NCI-H2171 treated with DMSO at 0.1 percent for 48 hours (cell line): ENCODE measurements around the gene UPB1.

ENCODE experiments used
- DNase-seq: peaks from one replicate; lab custom pipeline; 2025; lab: John Stamatoyannopoulos, UW

The UPB1 gene

GRCh38 chr22:24494528-24495364, at the start of gene UPB1:
UPB1 (plus strand) TSS chr22:24495332; CDS start chr22:24495404, 72 bp downstream.
- DNase-seq, result no peak

GRCh38 chr22:24445481-24446259, 49.5 kb upstream of the UPB1 start:
- DNase-seq, result no peak

DNA sequence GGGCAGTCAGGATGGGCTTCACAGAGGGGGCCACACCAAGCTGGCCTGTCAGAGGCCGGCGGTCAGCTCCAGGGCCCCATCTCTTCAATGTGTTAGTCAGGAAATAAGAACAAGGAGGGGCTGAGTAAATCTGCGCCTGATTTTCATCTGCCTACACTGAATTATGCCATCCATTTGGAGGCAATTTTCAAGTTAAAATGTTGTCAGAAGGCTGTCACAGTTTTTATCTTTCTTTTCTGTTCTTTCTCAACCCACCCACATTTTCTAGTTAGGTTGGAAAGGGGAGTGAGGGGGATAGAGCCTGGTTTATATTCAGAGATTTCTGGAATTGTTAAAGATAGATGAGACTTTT, 48.9 kb upstream of the UPB1 start:
- DNase-seq, result no peak

GRCh38 chr22:24450610-24451009, 44.5 kb upstream of the UPB1 start:
- DNase-seq, result peak; percentile 53

- no peak for DNase-seq
Measured at GRCh38 chr22:24451162-24451561, 44.0 kb upstream of the UPB1 start.

DNA sequence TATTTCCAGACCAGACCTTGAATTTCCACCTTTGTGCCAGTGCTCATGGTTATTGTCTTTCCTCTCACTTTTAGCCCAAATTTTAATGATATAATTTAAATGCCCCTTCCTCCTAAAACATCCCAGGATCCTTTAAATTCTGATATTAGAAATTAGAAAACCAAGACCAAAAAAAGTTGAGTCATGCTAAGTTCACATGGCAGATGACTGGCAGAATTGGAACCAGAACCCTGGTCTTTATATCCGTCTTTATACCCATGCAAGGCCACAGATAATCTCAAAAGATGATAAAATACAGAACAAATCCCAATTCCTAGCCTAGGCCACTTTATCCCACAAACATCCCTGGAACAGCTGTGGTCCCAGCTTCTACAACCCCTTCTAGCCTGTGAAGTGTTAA, 41.3 kb upstream of the UPB1 start:
- no peak for DNase-seq

DNA sequence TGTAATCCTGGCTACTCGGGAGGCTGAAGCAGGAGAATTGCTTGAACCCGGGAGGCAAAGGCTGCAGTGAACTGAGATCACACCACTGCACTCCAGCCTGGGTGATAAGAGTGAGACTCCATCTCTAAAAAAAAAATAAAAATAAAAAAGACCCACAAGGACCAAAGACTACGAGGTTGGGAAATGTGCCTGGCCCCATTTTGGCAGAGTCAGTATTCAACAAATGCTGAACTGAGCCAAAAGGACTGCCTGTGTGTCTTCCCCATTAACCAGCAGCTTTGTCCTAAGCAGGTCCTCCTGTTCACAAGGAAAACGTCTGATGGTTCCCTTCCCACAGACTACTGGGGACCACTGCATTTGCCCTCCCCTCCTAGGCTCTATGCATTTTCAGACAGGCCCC, 40.1 kb upstream of the UPB1 start:
- no peak for DNase-seq

DNA sequence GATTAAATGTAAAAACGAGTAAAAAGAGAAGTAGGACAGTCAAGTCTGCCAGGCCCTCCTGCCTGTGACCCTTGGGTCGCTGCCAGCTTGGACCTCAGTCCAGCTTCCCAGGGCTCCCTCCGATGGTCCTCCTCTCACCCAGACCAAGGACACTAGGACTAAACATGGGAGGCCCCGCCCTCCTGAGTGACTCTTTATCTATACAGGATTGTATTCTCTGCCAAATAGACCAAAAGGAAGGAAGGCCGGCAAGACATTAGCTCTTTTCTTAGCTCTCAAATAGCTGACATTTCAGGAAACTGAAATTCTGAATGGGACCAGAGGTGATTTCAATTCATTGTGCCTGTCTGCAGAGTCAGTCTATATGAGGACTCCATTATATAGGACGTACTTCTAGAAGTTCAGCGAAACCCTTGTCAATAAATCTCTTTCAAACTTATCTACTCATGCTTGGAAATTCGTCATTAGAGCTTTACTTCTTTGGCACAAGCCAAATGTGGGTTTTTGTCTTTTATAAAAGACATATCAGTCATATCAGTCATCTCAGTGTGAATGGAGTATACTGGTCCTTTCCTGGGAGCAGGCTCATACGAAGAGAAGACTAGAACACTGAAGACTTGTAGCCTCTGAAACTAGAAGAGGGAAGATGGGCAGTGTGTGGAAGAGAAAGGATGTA, 39.2 kb upstream of the UPB1 start:
- no peak for DNase-seq

GRCh38 chr22:24457894-24458420, 37.2 kb upstream of the UPB1 start:
- no peak for DNase-seq

GRCh38 chr22:24459911-24460310, 35.2 kb upstream of the UPB1 start:
- no peak for DNase-seq

- DNase-seq, result no peak
Measured at GRCh38 chr22:24460418-24461089, 34.6 kb upstream of the UPB1 start.

GRCh38 chr22:24463071-24463760, 31.9 kb upstream of the UPB1 start:
- no peak for DNase-seq

DNA sequence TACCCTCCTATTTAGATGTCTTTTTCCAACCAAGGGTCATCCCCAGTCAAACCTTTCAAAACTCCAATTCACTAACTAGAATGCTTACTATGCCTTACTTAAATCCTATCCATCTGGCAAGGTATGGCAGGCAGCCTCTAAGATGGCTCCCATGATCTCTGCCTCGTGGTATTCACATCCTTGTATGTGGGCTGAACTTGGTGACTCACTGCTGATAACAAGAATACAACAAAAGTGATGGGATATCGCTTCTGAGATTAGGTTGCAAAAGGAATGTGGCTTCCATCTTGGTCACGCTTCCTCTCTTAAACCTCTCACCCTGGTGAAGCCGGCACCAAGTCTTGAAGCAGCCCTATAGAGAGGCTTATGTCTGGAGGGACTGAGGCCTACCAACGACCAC, 29.6 kb upstream of the UPB1 start:
- DNase-seq, result no peak

GRCh38 chr22:24465975-24466374, 29.2 kb upstream of the UPB1 start:
- no peak for DNase-seq

GRCh38 chr22:24466716-24467328, 28.3 kb upstream of the UPB1 start:
- peak; percentile 24 for DNase-seq

DNA sequence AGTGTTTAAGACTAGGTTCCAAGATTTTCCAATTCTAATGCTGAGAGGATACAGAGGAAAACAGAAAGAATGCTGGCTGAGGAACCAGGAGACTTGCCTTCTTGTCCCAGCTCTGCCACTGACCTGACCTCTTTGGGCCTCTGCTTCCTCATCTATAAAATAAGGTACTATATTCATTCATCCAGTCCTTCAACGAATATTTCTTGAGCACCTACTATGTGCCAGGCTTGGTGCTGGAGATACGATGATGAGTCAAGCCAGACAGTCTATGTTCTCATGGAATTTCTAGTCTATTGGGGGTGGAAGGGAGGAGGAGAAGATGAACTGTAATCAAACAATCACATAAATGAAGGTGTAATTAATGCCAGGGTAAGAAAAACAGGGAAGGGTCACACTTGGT, 27.8 kb upstream of the UPB1 start:
- no peak for DNase-seq

- peak; percentile 38 for DNase-seq
Measured at GRCh38 chr22:24471570-24471969, 23.6 kb upstream of the UPB1 start.

DNA sequence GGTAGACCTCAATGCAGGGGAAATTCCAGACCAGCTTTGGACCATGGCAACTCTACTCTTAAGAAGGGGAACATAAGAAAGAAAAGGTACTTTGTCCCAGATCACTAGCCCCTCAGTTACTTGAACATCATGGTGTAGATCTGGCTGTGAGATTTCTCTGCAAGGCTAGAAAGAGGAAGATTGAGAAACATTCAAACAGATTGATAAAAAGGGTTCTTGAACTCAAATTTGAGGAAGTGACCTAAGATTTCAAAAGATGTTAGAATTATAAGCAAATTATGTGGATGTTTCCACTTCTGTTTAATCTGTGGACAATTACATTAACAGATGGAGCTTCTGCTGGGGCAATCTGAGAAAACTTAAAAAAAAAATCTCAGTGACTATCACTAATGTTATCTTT, 21.8 kb upstream of the UPB1 start:
- no peak for DNase-seq

GRCh38 chr22:24474221-24474620, 20.9 kb upstream of the UPB1 start:
- DNase-seq, result no peak

GRCh38 chr22:24474649-24475255, 20.4 kb upstream of the UPB1 start:
- DNase-seq, result no peak

DNA sequence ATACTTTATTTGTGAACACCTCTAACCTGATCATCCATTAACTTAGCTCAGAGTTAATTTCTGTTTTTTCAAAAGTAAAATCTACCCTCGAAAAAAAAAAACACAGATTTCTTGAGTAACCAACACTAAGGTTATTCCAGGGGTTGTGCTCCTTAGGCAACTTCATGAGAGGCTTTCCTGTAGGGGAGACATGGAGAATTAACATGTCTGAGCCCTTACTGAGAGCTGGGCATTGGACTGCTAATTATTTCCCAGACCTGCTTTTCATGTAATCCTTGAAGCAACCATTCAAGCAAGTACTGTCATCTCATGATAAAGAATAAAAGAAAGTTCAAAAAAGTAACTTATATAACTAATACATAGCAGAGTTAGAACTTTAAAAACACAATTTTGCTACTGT, 13.5 kb upstream of the UPB1 start:
- DNase-seq, result no peak
